Breast epithelium (tissue), 3 donors: ENCODE measurements around the gene CBLB.

ENCODE experiments used
- POLR2A ChIP-seq: fragments of 450-650 bp; IDR thresholded peaks from one replicate; pipeline ENCODE4 v1.6.1; 2016; ENCODE audit warnings: antibody characterized with exemption, mild to moderate bottlenecking, moderate library complexity
- POLR2AphosphoS5 ChIP-seq, 3 donors: sonication (generic); formaldehyde crosslinking; IDR thresholded peaks; one replicate each; pipeline ENCODE4 v1.6.1; 2017; ENCODE audit warnings: antibody characterized with exemption in 3 of 3

GRCh38 chr3:105827959-105828358 lies 40.9 kb downstream of the CBLB start:
- TF ChIP-seq POLR2AphosphoS5 (IDR thresholded peaks at IDR 0.05) (no peak), POLR2A (no peak)
